NCI-H1417 (cell line): Measurements from ENCODE around the gene CDH23.
"Not testable (repeated sequence)": the region's sequence is repeated elsewhere in the genome, so short reads cannot be mapped to it uniquely, and the experiment has no call there.

Experiments
- DNase-seq, 3 experiments: peaks; one replicate each; lab custom pipeline; 2025; lab: John Stamatoyannopoulos, UW

CDH23 gene

DNA sequence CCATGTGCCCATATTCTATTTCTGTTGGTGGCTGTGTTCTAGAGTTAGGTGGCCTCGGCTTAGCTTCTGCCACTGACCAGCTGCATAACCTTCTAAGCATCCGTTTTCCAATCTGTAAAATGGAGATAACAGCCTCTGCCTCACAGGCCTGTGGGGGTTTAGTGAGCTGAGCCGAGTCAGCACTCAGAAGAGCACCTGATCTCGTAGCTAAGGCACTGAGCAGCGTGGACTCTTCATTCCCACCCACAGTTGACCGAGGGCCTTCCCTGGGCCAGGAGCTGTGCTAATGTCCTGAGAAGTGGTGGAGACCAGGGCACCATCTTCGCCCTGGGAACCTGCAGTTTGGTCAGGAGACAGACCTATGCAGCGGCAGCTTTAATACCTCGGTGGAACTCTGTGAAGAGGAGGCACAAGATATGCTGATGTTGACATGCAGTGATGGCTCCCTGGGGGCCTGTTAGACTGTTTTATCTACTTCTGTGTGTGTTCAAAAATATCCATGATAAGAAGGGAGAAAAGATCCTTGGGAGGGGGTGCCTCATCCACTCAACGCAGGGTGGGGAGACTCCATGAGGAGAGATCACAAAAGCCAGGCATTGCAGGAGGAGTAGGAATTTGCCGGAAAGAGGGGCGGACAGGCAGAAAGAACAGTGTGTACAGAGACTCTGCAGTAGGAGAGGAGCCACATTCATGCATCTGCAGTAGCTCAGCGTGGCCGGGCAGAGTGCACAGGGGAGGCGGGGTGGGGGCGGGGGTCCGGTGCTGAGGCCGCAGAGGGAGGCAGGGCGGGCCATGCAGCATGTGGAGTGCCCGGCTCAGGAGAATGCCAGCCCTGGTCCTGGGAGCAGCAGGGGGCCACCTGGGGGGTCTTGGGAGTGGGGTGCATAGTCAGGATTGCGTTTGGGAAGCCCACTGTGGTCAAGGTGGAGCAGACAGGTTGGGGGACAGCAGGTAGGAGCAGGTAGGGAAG is 186.1 kb downstream of the CDH23 start:
- peak in 1 of 3 experiments; percentile 51 for DNase-seq

DNA sequence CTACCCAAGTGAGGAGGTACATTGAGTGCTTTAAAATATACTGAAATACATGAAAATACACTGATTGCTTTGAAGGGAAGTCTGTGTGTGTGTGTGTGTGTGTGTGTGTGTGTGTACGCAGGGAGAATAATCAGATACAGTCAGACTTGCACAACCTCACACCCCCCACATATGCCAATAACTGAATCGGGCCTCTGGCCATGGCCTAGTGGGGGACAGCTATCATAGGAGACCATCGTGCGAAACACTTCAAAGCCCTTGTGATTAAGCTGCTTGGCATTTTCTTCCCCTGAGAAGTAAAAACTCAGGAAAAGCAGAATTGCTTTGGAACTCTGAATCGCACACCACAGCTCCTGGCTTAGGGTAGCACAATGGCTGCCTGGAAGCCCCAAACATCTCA is 187.7 kb downstream of the CDH23 start:
- DNase-seq = no peak

DNA sequence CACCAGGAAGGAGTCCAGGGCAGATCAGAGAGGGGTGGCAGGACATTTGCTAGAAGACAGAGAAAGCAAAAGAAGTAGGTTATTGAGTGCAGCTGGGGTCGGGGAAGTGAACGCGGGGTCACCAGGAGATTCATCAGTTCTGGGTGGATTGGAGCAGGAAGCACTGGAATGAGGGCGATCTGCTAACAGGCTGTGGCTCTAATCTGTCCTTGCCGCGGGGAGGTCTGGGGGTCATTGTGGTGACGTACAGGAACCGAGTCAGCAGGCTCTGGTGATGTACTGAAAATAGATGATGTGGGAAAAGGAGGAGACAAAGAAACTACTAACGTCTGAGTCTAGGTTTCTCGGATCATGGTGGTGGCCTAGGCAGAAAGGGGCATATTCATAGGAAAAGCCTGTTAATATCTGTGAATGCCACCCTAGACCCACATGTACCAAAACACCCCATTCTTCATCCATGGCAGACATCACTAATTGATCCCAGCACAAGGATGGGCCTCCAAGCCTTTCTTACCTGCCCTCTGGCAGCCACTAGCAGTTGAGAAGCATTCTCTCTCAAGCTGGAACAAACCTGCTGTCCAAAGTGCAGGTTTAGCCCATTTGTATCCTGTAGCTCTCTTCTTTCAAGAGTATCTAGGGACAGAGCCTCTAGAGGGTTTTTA is 188.3 kb downstream of the CDH23 start:
- no peak for DNase-seq

DNA sequence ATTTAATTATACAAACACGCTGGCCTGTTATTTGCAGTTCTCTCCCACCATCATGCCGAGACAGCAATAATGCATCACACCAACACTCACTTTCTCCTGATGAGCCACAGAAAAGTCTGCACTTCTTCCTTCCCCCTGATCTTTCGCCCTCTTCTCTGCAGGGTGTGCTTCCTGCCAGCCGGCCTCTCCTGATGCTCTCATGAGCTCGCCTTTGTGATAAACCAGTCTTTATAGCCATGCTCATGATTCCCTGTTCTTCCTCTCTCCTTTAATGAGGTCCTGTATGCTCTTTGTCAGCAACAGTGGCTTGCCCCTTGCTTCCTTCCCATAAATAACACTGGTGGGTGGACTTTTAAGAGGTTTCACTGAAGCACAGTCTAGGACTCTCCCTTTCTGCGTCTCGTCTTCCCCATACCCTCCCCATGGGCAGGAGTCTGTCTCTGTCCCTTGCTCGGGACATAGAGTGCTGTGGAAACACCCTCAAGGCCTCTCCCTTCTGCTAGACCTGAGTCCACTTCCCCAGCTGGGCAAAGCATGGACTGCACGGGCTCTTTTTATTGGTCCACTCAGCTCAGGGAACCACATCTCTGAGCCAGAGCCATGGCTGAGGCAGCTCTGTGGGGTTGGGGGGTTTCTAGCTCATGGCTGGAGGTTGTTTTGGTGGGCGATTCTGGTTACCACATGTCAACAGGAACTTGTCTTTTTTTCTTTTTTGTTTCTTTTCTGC is 189.0 kb downstream of the CDH23 start:
- no peak for DNase-seq

DNA sequence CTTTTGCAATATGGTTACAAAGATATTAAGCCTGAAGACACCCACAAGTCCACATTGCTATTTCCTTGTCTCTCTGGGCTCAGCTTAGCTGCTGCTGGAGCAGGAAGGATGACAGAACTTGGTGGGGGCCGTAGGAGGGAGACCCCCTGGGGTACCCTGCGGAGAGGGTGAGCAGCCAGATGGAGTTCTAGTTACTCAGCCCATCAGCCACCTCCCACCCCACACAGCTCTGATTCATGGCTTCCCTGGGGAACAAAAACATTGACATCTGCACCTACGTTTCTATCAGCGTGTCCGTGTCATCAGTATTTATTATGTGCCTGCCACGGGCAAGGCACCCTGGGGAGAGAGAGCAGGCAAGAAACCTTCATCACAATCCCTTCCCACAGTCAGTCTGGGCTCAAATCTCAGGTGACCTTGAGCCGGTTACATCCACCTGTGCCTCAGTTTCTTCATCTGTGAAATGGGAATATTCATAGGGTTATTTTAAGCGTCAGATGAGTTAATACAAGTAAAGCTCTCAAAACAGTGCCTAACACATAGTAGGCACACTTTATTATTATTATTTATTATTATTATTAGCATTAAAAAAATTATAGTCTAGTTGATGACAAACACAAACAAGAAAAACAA is 191.3 kb downstream of the CDH23 start:
- DNase-seq = peak in 2 of 3 experiments; percentile 25 to 62

DNA sequence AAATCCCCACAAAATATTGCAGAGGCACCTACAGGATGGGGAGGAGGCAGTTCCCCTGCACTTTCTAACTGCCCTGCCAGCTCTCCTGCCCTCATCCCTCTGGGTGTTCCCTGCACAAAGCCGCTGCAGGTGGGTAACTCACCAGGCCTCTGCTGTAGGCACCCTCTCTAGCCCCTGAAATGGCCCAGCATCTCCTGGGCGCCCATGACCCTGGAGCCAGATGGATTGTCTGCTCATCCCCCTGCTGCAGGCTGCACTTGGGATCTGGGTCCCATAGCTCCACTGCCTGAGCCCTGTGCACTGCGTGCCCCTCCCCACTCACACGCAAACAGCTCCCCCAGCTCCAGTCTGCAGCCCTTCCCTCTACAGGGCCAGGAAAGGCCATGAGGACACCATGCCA is 192.0 kb downstream of the CDH23 start:
- DNase-seq = no peak

DNA sequence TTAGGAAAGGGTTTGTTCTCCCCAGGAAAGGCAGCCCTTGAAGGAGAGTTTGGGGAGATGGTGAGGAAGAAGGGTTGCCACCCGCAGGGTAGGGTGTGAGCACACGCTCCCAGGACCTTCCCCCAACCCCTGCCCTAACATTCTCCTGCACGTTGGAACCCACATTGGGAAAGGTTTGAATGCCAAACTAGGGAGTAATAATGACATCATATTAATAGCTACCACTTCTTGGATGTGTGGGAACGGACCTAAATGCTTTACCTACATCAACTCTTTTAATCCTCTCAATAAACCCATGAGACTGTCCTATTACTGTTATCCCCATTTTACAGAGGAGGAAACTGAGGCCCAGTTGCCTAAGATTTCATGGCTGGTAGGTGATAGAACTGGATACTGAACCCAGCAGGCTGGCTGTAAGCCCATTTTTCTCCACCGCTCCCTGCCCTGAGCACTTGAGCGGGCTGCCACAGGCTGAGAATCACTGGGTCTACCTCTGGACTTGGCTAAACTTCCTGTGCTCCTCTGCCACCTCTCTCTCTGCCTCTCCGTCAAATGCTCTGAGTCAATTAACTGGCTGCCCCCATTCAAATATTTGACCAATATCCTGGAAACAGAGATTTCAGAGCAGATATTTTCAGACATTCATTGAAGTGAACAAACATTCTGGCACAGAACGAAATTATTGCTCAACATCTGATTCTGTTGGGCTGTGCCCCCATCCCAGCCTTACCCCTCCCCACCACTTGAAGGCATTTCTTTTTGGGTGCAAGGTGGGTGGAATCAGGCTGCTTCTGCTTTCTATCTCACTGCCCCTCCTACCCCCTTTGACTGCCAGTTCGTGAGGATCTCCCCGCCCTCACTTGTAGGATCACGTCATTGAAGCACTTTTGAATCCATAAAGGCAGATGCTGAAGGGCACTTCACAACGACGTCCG is 193.2 kb downstream of the CDH23 start:
- peak in 2 of 3 experiments; percentile 10 to 81 for DNase-seq

DNA sequence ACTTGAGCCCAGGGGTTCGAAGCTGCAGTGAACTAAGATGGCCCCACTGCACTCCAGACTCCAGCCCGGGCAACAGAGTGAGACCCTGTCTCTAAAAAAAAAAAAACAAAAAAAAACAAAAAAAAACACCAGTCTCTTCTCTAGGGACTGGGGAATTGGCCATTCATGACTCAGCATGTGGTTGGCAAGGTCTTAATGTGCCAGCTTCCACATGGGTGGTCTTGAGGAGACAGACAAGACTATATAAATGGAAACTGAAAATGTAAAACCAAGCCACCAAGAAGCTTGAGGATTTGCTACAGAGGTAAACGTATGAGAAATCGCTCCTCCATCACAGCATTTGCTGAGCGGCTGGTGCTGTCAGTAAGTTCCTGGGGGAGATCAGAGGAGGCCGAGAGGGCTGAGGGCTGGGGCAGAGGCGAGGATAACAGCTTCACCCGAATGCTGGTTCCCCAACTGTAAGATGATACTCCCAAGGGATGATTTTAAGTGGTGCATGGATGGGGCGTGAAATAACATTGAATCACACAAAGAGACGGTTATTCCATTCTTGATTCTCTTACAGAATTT is 194.1 kb downstream of the CDH23 start:
- DNase-seq = peak in 1 of 3 experiments; percentile 58

DNA sequence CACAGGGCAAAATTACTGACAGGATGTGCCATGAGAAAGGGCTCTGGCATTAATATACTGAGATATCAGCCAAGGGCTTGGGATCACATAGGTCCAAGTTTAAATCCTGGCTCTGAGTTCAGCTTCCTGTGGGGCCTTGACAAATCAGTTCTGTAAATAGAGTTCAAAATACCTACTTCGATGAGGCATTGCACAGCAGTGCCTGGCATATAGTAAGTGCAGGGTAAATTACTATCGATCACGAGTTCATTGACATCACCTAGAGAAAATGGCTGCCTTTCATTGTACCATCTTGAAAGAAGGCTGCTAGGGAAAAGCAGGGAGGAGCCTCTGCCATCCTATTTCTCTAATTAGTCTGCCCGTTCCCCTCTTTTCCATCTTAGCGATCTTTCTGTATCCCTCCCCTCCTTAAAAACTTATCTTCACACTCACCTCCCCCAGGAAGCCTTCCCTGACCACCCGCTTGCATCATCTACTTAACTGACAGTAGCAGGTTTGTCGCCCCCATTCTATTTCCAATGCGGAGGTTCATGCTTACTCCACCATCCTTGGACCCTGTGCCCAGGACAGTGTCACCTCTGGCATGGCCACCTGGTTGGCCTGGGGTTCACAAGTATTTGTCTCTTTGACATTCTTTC is 198.3 kb downstream of the CDH23 start:
- DNase-seq = no peak

DNA sequence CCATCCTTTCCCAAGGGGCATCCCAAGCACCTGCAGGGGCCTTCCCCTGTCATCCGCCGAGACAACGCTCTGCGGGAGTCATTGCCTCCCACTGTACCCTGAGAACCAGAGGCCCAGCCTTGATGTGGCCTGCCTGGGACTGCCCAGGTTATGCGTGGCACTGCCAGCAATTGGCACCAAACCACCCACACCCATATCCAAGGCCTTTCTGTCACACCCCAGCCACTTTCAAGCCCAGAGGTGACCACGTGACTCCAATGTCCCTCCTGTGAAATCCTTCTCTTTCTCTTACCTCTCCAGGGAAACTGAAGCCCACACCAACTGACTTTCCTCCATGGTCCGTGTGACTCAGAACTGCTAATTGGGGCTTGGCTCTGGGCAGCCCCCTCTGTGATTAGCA is 198.9 kb downstream of the CDH23 start:
- no peak for DNase-seq

DNA sequence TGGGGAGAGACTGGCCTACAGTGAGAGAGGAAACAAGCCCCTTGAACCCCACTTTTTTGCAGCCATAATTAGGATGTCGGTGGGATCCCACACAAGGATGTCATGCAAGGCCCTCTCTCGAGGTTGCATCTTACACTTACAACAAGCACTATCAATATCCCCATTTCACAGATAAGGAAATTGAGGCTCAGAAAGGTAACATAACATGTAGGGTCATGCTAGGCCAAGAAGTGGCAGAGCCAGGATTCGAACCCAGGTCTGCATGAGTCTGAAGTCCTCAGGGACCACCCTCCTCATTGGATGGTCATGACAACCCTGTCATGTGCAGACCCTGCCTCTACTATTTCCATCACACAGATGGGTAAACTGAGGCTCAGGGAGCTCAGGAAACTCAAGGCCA is 199.4 kb downstream of the CDH23 start:
- DNase-seq = no peak

DNA sequence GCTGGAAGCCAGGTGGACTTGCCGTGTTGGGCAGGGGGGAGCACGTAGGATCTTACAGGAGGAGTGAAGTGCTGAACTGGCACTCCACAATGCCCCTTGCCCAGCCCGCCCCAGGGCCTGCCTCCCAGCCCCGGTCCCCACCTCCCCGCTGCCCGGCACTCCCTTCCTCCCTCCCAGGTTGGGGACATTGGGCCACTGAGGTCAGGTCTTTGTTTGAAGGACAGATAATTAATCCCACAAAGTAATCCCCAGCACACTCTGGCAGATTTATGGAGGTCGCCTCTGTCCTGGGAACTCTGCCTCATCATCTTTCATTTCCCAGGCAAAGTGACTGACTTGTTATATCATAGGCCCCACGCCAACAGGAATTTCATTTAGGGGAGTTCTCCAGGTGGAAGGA is 200.0 kb downstream of the CDH23 start:
- DNase-seq = no peak

DNA sequence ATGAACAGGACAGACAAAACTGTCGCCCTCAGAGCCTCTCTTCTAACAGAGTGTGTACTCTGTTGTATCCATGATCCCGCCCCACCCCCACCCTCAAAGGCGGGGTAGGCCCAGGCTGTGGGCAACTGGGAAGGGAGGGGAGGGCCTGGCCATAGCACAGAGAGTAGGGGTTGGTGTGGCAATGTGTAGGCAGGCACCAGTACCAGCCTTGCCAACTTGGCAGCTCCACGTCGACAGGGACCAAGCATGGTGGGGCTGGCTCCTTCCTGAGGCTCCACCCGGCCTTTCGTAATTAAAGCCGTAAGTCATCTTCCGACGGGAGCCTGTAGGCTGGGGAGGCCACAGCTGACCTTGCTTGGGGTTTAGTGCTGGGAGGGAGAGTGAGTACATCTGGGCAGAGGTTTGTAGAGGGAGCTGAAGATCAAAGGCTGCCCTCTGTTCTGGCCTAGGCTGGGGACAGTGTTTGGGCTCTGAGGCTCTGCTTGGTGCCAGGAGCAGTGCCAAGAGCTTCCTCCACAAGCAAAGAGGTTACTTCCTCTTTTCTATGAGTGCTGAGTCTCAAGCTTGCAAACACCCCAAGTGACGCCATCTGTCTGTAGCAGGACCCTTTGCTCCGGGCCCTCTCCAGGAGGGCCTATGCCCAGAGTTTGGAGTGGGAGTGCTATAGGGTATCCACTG is 201.2 kb downstream of the CDH23 start:
- no peak for DNase-seq

DNA sequence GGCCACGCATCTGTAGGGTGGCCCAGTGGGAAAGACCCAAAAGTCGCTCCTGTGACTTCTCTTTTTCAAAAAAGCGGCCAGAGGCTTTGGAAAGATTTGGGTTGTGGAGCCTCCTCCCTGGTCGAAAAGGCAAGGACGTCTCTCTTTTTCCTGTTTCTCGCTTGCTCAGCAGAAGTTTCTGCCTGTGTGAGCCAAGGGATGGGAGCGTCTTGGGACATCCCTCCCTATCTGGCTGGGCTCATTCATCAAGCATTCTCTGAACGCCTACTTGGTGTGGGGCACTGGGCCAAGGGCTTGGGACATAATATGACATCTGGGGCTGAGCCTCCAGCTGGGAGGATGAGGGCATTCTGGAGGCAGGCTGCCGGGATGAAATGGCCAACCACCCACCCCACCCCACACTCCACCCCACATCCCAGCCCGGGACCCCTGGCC is 201.9 kb downstream of the CDH23 start:
- DNase-seq = no peak

DNA sequence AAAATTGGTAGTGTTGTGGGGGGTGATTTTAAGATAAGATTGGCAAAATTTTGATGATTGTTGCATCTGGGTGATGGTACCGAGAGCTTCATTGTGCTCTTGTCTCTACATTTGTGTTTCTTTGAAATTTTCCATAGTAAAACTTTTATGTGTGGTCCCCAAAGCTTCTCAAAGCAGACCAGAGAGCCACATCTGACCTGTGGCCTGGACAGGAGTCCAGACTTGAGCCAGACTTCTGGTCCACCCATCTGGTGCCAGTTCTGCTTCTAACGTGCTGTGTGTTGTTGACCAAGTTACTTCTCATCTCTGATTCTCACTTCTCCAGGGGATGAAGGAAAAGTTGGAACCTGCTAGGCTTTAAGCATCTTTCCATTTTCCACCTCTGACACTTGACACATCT is 202.8 kb downstream of the CDH23 start:
- DNase-seq = no peak

DNA sequence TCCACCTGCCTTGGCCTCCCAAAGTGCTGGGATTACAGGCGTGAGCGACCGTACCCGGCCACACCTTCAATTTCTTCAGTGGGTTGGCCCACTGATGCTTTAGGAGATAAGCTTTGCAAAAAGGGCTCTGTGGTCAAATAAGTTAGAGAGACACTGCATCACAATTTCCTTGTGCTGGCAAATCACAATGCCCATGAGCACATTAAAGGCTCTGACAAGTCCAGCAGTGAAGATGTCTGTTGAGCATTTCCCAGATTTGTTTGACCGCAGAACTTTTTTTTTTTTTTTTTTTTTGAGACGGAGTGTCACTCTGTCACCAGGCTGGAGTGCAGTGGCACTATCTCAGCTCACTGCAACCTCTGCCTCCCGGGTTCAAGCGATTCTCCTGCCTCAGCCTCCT is 203.5 kb downstream of the CDH23 start:
- DNase-seq = not testable (repeated sequence)

DNA sequence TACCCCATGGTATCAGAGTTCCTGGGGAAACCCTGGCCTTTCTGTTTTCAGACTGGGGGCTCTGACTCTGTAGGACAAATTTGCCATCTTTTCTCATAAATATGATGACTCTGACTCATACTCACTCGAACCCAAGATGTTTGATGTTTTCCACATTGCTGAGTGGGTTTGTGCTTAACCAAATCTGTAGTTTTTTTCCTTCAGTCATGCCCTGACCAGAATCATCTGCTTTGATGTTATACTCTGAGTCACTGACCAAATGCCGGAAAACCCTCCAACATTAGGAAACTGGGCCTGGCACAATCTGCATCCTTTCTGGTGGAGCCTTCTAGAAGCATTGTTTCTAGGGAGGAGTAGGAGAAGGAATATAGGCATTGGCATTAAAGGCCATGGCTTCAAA is 204.1 kb downstream of the CDH23 start:
- DNase-seq = no peak

DNA sequence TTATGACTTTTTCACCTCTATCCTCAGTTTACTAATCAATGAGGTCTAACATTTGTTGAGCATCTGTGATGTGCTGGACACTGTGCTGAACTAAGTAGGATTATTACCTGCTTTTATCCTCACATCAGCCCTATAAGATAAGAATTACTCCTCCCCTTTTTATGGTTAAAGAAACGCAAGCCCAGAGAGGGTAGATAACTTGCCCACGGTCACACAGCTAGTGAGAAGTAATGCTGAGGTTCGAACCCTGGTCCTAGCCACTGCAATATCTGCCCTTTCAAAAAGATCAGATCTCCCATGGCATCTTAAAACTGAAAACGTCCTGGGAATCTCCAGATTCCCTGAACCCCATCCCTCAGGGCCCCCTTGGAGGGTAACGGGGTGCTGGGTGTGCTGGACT is 204.6 kb downstream of the CDH23 start:
- DNase-seq = no peak

DNA sequence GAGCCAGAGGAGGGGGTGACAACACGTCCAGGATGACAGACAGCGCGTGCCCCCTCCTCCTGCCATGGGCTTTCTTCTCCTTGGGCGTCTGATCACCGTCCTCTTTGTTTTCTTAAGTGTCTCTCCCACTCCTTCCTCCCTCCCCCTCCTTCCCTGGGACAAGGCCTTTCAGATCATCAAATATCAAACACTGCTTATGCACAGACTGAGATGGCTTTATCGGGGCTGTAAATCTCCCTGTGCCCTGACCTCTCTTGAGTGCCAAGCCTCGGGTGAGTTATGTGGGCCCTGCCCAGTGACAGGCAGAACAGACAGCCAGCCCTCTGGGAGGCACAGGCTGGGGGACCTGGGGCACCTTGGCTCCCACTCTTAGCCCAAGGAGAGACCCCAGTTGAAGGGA is 206.4 kb downstream of the CDH23 start:
- no peak for DNase-seq

DNA sequence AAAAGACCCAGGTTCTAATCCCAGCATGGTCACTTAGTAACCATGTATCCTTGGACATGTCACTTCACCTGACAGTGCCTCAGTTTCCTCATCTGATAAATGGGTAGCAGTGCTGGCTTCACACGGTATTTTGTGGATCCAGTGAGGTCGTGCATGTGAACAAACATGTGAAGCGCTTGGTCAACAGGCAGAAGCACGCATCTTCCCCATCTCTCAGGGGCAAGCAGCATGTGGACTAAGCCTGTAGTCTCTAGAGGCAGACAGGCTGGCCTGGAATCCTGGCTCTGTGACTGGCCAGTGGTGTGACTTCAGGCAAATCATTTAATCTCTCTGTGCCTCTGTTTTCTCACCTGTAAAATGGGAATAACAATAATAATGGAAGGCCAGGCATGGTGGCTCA is 207.0 kb downstream of the CDH23 start:
- no peak for DNase-seq
